ENCODE results near the gene CACNA2D1.

DNA sequence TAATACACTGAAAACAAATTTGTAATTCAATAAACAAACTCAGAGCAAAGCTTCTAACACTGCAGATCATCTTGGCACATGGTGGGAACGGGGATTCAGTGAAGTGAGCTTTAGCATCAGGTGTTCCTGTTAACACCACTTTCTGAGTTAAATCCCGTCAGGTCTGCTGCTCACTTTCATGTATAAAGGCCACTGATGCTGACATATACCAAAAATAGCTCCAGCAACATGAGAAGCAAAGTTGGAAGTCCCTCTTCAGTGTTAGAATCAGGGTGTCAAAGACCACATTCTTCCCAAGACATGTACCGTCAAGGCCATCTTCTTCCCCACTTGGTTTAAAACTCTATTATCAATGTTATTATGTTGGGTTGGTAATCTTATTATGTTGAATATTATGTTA, 11.7 kb upstream of the CACNA2D1 start:
- TF ChIP-seq POLR2A (IDR thresholded peaks at IDR 0.05) = no peak
- TF ChIP-seq, protein P1, sequence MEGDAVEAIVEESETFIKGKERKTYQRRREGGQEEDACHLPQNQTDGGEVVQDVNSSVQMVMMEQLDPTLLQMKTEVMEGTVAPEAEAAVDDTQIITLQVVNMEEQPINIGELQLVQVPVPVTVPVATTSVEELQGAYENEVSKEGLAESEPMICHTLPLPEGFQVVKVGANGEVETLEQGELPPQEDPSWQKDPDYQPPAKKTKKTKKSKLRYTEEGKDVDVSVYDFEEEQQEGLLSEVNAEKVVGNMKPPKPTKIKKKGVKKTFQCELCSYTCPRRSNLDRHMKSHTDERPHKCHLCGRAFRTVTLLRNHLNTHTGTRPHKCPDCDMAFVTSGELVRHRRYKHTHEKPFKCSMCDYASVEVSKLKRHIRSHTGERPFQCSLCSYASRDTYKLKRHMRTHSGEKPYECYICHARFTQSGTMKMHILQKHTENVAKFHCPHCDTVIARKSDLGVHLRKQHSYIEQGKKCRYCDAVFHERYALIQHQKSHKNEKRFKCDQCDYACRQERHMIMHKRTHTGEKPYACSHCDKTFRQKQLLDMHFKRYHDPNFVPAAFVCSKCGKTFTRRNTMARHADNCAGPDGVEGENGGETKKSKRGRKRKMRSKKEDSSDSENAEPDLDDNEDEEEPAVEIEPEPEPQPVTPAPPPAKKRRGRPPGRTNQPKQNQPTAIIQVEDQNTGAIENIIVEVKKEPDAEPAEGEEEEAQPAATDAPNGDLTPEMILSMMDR (IDR thresholded peaks at IDR 0.05) = no peak
